ENCODE data around the gene COL5A3.

COL5A3 gene

DNA sequence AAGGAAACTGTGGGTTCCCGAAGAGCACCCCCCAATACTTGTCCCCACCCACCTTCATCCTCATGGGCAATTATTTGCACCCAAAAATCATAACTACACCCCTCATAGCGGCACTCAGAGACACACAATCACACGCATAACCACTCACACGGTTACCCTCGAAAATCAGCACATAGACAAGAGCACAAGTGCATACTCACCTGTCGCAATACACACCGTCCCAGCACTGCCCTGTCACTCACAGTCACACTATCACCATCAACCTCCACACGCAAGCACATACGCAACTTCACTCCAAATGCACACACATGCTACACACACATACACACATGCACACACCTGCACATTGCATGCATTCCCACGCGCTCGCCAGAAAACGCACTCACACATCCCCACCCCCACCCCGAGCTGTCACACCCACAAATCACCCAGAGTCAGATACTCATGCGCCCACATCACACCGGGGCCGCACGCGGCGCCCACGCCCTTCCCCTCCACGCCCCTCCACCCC is 535 bp downstream of the COL5A3 start:
- no peak for DNase-seq

DNA sequence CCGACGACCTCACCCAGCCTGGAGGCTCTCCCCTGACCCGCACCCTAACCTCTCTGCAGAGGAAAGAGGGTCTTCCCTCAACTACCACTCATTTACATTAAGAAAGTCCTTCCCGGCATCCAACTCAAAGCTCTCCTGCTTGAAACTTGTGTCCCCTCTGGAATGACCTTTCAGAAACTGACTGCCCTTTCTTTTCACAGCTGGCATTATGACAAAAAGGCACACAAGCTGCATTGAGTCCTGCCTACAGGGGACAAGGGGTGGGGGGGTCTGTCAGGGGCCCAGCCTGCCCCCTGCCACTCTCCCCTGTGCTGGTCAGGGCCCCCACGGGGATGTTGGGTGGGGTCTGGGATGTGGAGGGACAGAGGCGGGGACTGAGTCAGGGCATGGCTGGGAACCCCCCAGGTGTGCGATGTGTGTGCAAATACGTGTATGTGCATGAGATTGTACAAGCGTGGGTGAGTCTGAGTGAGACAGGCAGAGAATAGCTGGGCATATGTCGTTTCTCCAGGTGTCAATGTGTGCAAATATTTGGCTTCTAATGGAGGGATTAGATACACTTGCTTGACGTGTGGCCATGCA is 2.0 kb downstream of the COL5A3 start:
- no peak for DNase-seq

DNA sequence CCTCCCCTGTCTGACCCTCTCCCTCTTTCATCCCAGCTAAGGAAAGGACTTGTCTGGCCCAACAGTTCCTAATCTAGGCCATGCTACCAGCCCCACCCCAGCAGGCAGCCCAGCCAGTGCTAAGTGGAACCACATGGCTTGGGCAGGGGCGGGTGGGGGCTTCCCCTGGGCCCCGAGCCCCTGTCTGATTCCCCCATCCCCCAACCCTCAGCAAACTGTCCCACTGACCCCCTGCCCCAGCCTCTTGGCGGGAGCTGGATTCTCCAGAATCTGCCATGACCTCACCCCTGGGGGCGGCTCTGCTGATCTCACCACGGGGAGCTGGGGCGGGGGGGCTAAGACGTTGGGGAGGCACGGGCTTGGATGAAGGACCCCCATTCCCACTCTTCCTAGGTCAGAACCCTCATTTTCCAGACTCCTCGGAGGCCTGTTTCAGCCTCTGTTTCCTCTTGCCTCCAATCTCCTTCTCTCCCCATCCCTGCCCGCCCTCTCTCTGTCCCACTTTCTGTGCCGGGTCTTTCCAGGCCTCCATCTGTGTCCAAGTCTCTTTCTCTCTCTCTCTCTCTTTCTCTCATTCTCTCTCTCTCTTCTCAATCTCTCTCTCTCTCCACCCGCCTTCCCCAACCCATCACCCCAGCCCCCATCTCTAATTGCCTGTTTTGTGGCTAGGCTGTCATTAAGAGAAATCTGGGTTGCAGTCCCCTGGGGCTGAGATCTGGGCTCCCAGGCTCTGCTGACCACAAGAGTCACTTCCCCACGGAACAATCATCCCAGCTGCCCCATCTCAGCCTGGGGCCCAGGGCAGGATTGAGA is 2.7 kb downstream of the COL5A3 start:
- DNase-seq = no peak

DNA sequence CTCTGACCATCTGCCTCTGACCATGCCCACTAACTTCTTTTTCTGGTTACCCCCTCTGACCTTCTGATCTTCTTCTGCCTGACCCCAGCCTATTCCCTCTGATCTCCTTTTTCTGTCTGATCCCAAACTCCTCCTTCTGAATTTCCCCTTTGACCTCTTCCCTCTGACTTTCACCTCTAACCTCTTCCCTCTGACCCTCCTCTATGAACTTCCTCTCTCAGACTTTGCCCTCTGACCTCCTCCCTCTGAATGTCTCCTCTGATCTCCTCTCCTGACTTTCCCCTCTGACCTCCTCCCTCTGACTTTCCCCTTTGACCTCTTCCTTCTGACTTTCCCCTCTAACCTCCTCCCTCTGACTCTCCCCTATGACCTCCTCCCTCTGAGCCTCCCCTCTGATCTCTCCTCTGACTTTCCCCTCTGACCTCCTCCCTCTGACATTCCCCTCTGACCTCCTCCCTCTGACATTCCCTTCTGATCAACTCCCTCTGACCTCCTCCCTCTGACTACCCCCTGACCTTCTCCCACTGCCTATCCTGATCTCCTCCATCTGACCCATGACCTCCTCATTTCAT is 3.5 kb downstream of the COL5A3 start:
- DNase-seq = no peak

DNA sequence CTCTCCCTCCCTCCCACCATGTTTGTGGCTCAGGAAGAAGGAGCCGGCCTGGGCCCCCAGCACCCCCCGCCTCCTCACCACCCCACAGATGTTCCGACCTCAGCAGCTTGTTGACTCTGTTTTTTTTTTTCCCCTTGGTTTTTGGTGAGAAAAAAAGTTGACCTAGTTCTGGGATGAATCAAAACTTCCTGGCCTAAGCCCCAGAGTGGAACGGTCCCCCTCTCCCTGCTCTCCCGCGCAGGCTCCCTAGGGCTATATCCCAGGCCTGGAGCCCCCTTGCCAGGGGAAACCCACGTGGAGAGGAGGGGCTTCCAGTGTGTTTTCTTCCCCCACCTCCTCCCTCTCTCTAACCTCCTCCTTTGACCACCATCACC is 4.0 kb downstream of the COL5A3 start:
- DNase-seq = no peak

DNA sequence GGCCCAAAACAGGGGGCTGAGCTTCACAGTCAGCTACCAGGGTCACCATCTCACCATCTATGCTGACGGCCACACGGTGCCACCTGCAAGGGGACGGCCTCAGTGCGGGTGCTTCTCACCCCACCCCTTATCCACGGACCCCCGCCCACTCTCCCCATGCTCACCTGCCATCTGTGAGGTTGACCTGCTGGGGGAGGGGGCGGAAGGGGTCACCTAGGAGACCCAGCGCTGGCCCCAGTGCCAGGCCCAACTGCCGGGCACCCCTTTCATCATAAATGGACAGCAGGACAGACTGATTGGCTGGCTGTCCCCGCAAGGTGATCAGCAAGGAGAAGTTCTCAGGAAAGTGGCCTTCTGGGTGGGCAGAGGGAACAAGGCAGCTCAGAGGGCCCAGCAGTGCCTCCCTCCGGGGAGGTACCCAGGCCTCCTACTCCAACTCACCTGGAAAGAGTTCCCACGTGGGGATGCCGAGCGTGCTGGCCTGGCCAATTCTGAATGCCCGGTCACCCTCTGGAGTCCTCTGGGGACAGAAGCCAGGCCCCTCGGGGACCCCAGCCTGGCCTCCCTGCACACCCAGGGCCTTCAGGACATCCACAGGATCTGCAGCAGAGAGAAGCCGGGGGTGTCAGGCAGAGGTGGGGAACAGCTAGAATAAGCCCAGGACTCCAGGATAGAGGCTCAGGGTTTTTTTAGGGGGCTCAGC is 4.5 kb downstream of the COL5A3 start:
- DNase-seq = no peak

DNA sequence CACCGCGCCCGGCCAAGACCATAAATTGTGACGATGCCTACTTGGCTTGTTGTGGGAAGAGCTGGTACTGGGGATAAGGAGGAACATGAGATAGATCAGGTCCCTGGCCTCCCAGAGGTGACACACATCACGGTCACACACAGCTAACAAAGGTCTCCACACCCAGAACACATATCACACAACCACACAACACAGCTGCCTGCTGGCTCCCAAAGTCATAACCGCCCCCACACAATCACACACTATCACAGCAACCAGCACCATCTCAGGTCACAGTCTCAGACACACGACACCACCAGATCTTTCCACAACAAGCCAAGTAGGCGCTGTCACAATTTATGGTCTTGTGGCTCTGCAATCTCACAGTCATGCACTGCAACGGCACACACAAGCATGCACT is 5.7 kb downstream of the COL5A3 start:
- DNase-seq = no peak

DNA sequence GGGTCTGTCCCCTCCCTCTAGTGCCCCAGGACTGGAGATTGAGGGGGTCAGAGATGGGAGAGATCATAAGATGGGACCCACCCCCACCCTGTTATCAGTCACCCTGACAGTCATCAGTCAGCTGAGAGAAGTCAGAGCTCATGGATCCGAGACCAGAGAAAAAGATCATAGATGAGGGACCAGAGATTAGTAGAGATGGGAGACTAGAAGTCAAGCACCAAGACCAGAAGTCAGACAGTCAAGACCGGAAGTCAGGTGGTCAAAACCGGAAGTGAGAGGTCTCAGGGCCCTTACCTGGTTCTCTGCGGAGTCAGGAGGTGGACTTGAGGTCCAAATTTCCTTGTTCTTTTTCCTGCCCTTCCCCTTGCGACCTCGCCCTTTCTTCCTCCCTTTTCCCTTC is 7.0 kb downstream of the COL5A3 start:
- no peak for DNase-seq

DNA sequence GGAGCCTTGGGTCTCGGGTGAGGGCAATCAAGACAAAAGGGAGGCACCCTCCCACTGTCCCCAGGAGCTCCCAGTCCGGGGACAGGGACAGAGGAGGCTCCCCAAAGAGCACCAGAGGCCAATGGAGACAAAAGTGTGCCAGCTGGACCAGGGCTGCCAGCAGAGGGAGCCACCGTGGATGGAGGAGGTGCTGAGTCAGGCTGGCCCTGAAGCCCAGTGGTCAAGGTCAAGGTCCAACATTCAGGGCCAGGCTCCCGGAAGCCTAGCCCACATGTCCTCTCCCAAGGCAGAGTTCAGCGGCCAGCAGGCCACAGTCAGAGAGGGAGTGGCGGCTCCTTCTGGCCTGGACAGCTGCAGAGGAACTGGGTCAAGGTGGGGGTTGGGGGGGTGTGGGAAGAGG is 8.4 kb downstream of the COL5A3 start:
- DNase-seq = no peak

DNA sequence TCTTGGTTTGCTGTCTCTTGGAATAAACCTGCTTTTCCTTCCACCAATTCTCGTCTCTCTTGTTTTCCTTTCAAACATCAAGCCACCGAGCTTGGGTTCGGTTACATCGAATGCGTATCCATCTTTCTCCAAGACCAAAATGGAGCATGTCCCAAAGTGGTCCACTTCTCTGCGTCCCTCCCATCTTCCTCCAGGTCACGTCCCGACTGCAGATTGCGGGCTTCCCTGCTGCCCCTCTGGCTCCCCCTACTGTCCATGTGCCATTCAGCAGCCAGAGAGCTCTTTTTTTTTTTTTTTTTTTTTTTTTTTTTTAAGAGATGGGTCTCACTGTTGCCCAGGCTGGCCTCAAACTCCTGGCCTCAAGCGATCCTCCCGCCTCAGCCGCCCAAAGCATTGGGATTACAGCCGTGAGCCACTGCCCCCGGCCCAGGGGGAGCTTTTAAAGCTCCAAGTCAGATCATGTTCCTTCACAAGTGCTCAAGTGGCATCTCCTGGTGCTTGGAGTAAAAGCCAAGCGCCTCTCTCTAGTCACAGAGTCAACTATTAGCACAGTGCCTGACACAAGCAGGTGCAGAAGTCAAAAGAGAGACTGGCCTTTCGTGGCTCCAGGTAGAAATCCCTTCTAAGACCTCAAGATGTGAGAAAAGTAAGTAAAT is 10.0 kb downstream of the COL5A3 start:
- DNase-seq = peak; percentile 20

DNA sequence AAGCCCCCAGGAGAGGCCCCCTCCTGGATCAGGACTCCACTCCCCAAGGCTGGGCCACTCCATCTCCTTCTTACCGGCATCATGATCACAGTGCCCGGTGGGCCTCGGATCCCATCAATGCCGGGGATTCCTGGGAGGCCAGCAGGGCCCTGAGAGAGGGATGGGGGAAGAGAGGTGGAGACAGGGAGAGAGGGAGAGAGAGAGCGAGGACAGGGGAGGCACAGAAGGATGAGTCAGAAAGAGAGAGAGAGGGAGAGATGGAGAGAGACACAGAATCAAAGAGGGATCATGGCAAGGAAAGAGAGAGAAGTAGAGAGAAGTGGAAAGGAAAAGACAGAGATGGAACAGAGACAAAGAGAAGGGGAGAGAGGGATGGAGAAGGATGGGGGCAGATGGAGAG is 13.8 kb downstream of the COL5A3 start:
- no peak for DNase-seq

DNA sequence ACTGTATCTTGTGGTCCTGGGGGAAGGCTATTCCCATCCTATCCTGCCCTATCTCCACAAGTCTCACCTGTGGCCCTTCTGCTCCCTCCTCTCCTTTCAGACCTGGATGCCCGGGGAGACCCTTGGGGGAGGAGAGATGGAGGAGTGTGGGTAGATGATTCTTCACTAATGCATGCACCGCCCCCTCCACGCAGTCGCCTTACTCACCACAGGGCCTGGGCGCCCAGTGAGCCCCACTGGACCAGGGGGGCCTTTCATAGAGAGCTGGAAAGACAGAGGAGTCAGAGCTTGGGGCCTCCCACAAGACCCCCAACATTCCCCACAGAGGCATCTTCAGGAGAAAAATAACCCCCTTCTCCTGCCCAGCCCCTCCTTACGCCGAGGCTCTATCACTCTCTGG is 14.3 kb downstream of the COL5A3 start:
- no peak for DNase-seq

DNA sequence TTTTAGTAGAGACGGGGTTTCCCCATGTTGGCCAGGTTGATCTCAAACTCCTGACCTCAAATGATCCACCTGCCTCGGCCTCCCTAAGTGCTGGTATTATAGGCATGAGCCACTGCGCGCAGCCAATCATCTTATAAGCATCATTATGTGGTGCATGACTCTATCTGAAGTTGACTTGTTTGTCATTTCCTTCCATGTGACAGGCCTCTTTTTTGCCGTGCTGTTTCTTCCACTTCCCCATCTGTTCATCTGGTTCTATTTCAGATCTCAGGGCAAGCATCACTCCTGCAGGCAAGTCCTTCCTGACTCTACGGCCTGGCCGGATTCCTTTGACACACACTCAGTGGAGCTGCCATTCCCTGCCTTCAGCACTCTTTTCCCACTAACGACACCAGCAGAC is 15.2 kb downstream of the COL5A3 start:
- DNase-seq = no peak

DNA sequence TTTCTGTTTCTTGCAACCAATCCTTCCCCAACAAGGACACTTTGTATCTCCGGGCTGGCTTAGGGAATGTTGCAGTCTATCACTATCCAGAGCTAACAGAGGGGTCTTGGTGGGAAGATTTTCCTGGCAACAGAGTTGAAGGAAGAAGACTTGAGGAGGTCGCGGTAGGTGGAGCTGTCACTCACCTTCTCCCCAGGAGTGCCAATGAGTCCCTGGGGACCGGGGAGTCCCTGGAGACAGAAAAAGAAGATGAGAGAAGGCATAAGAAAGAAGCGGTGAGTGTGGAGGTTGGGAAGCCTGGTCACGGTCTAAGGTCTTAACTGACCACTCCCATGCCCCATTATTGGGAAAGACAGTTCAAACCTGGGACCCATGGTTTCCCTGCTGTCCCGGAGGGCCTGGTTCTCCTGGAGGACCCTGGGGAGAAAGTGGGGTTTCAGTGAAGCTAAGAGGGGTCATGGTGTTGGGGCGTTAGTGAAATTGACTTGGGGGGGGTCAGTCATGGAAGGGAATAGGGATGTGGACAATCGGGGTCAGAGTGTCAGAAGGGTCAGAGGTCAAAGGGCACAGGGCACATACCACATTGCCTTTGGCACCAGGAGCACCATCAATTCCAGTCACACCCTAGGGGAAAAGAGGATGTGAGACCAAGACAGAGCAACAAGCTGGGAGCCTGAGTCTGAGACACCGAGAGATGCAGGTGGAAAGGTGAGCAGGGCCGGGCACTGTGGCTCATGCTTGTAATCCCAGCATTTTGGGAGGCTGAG is 18.7 kb downstream of the COL5A3 start:
- no peak for DNase-seq

DNA sequence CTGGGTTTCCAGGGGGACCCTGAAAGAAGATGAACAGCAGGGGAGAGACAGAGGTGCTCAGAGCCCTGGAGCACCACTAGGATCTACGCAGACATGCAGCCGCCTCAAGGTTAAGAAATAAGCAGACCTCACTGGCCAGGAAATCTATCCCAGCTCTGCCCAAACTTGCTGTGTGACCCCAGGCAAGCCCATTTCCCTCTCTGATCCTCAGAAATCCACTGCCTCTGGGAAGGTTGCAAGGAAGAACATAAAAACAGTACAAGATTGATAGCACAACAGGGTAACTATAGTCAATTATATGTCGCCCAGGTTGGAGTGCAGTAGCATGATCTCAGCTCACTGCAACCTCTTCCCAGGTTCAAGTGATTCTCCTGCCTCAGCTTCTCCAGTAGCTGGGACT is 20.8 kb downstream of the COL5A3 start:
- no peak for DNase-seq

DNA sequence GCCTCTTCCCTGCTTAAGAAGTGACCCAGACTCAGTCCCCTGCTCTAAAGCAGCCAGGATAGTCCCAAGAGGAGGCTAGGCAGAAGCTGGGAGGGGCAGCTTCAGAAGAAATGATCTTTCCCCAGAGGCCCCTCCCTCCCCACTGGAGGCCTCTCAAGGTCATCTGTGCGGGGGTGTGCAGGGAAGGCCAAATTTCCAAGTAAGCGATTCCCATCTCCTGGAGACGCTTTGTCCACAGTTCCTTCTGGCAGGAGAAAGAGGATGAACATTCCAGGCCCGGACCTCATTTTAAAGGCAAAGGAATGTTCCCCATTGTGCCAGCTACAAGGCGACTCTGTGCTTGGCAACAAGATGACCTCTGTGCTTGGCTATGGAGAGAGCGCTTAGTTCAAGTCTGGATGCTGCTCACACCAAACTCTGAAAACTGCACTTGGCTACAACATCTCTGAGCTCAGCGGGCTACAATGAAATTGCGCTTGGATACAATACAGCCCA is 23.5 kb downstream of the COL5A3 start:
- no peak for DNase-seq

DNA sequence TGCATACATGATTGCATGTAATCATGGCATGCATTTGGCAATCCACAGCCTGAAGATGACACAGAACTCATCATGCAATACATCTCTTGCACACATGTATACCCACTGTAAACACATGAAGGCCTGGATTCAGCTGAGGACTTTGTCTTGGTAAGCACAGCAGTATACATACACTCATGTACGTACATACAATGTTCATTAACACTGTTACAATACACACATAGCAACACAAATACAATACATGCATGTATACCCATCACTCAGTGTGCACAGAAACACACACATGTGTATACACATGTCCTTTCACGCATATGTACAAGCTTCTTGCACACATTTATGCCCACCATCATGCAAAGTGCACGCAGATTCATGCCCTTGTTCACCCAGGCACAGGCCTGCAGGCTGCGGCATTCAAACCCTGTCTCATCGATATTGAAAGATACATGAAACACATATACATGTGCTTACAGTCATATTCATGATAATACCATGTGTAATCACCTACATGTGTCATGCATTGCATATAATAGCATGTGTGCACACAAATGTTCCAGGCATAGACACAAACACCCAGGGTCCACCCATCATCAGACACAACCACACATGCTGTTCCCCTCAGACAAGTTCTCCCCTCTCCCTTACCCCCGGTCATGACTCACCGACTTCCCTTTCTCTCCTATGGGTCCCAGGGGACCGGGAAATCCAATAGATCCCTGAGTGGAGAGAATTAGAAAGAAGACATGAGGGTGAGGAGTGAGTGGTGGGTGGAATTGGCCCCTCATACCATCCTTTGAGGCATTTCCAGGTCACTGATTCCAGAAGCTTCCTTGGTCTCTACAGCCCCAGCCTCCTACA is 28.7 kb downstream of the COL5A3 start:
- no peak for DNase-seq

DNA sequence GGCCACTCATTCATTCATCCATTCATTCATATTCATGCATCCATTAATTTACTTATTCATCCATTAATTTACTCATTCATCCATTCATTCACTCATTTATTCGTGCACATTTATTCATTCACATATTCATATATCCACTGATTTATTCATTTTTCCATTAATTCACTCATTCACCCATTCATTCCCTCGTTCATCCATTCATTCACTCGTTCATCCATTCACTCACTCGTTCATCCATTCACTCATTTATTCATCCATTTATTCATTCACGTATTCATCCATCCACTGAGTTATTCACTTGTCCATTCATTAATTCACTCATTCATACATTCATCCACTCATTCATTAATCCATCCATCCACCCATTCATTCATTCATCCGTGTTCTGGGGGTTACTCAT is 38.2 kb downstream of the COL5A3 start:
- no peak for DNase-seq

DNA sequence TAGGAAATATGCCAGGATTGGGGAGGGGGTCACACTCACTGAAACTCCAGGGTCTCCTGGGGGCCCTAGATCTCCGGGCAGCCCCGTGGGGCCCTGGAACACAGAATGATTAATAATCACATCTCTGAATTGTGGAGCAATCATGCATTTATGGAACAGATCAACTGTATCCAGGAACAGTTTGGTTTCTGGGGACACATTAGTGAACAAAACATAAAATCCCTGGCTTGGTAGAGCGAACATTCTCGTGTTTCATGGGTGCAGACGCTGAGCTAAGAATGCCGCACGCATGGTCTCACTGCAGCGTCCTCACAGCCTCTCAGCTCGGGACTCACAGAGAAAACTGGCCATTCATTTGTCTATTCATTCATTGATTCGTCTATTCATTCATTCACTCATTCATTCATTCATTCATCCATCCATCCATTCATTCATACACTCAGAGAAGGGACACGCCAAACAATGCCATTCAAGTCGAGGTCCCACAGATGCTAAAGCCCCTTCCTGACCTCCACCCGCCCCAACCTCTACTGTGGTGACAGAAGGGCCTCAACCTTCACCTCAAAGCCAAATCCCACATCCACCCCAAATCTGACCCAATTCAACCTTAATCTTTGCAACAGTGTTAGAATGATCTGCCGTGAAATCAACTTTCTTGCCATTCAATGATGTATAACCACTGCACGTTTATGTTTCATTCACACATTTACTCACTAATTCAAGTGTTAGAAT is 39.0 kb downstream of the COL5A3 start:
- no peak for DNase-seq

DNA sequence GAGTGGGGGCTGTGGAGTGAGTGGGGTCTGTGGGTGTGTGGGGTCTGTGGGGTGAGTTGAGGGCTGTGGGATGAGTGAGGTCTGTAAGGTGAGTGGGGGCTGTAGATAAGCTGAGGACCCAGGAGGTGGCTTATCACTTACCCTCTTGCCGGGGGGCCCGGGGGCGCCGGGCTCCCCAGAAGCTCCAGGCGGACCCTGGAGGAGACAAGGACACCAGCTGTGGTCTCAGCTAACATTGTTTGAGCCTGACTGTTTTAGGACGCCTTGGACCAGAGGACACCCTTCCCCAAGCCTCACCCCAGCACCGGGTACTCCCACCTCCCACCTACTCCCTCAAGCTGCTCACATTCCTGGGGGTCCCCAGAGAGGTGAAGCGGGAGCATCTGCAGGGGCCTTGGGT is 39.8 kb downstream of the COL5A3 start:
- DNase-seq = no peak

DNA sequence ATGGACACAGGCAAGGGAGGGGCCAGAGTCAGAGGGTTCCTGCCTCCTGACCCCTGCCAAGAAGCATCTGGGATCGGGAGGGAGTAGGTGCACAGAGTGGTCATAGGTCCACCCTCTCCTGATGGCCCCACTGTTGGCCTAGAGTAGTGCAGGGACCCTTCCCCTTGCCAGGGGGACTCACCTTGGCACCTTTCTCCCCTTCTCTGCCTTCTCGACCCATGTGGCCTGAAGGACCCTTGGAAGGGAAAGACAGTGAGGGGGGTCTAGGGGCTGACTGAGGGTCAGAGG is 40.7 kb downstream of the COL5A3 start:
- no peak for DNase-seq

All from NCI-H1694 treated with DMSO at 0.1 percent for 48 hours (cell line).